Erythroblast (primary cell): Measurements from ENCODE around the gene C20orf144.

Source experiments
- GATA1 ChIP-seq: IDR thresholded peaks from 2 replicates; pipeline ENCODE4 v1.6.1; 2011; ENCODE audit warnings: low read depth, mild to moderate bottlenecking, control low read depth, low read length, moderate library complexity
- POLR2A ChIP-seq: IDR thresholded peaks from 2 replicates; pipeline ENCODE4 v1.6.1; 2011; ENCODE audit warnings: mild to moderate bottlenecking, low read length

GRCh38 chr20:33677991-33678702, 16.0 kb downstream of the C20orf144 start:
- no peak for TF ChIP-seq POLR2A
- no peak for TF ChIP-seq GATA1
